ENCODE data around the gene GSG1L2. TPM values are rescaled to one million over a fixed set of nuclear protein-coding genes. Genes with fewer than 3 reads are reported as not detected.

Gene GSG1L2
- total RNA-seq, 1 experiment from 2014 or later = not detected

- Histone ChIP-seq H3K4me3 (ENCODE audit: low read length) (no peak overlapping the region), H3F3A (ENCODE audit: low read length, unreplicated experiment) (no peaks in the 10 kb centered on the region), H3K9me3 (ENCODE audit: low read length) (no peaks in the 10 kb centered on the region), H3K4me1 (ENCODE audit: insufficient read depth, low read length) (no peaks in the 10 kb centered on the region), H3K27ac (ENCODE audit: low read length) (no peak overlapping the region), H3K9me2 (replicated peaks; ENCODE audit: low read length) (no peaks in the 10 kb centered on the region), H3K79me2 (ENCODE audit: low read length) (no peaks in the 10 kb centered on the region), H3K9ac (ENCODE audit: low read length) (no peak overlapping the region), H3K36me3 (ENCODE audit: low read depth, low read length) (no peaks in the 10 kb centered on the region), H4K20me1 (ENCODE audit: low read length) (no peaks in the 10 kb centered on the region), H3K27me3 (ENCODE audit: low read length) (no peaks in the 10 kb centered on the region), H3K4me2 (ENCODE audit: low read length) (no peak overlapping the region), H2AFZ (ENCODE audit: low read length) (no peak overlapping the region)
- no TSS peak for BruUV-seq (replicated peaks)
- ATAC-seq (no peak), DNase-seq (no peak)
- intact Hi-C loops (cut with micrococcal nuclease) = no loop called here
- TF ChIP-seq EZH2 (IDR thresholded peaks at IDR 0.05; ENCODE audit: low read length, unreplicated experiment) (no peak), CTCF (conservative IDR thresholded peaks at IDR 0.05; ENCODE audit: low read depth, low read length) (no peak), EZH2phosphoT487 (IDR thresholded peaks at IDR 0.05; ENCODE audit: borderline replicate concordance, low read length) (no peak)
- POLR2A ChIA-PET (ENCODE audit: unreplicated experiment) = no interaction called here
- CTCF ChIA-PET = no interaction called here
Observed at GRCh38 chr17:9850151-9850550, 28.3 kb upstream of the GSG1L2 start.

GRCh38 chr17:9845306-9845705 is 23.4 kb upstream of the GSG1L2 start:
- H3K27ac ChIP-seq (ENCODE audit: low read length) = no peak overlapping the region
- H3K27me3 ChIP-seq (ENCODE audit: low read length) = no peaks in the 10 kb centered on the region
- DNase-seq = peak; percentile 59
- no peaks in the 10 kb centered on the region for H3K36me3 ChIP-seq (ENCODE audit: low read depth, low read length)
- ChIA-PET POLR2A (ENCODE audit: unreplicated experiment) (no interaction called here), CTCF (no interaction called here)
- H3K9ac ChIP-seq (ENCODE audit: low read length) = no peak overlapping the region
- H3K4me3 ChIP-seq (ENCODE audit: low read length) = no peak overlapping the region
- no peaks in the 10 kb centered on the region for H3K79me2 ChIP-seq (ENCODE audit: low read length)
- H3K4me2 ChIP-seq (ENCODE audit: low read length) = peak overlapping the region; percentile 10; the same call in 1 of the 2 replicates
- ATAC-seq = no peak
- H3K9me3 ChIP-seq (ENCODE audit: low read length) = no peaks in the 10 kb centered on the region
- no peak overlapping the region for H2AFZ ChIP-seq (ENCODE audit: low read length)
- no peak for TF ChIP-seq EZH2phosphoT487 (IDR thresholded peaks at IDR 0.05; ENCODE audit: borderline replicate concordance, low read length)
- no peaks in the 10 kb centered on the region for H3K9me2 ChIP-seq (replicated peaks; ENCODE audit: low read length)
- no TSS peak for BruUV-seq (replicated peaks)
- H4K20me1 ChIP-seq (ENCODE audit: low read length) = no peaks in the 10 kb centered on the region
- intact Hi-C loops (cut with micrococcal nuclease) = no loop called here
- H3K4me1 ChIP-seq (ENCODE audit: insufficient read depth, low read length) = peaks cover 17% of the 10 kb centered on the region
- no peaks in the 10 kb centered on the region for H3F3A ChIP-seq (ENCODE audit: low read length, unreplicated experiment)

GRCh38 chr17:9844153-9844552 is 22.3 kb upstream of the GSG1L2 start:
- no TSS peak for BruUV-seq (replicated peaks)
- ATAC-seq (no peak), DNase-seq (no peak)
- no peak for TF ChIP-seq EZH2 (IDR thresholded peaks at IDR 0.05; ENCODE audit: low read length, unreplicated experiment)
- no peak for TF ChIP-seq CTCF (conservative IDR thresholded peaks at IDR 0.05; ENCODE audit: low read depth, low read length)
- no peaks in the 10 kb centered on the region for H3K9me3 ChIP-seq (ENCODE audit: low read length)
- CTCF ChIA-PET = no interaction called here
- H4K20me1 ChIP-seq (ENCODE audit: low read length) = no peaks in the 10 kb centered on the region
- no peaks in the 10 kb centered on the region for H3F3A ChIP-seq (ENCODE audit: low read length, unreplicated experiment)
- H3K27me3 ChIP-seq (ENCODE audit: low read length) = no peaks in the 10 kb centered on the region
- no peaks in the 10 kb centered on the region for H3K9me2 ChIP-seq (replicated peaks; ENCODE audit: low read length)
- H3K4me3 ChIP-seq (ENCODE audit: low read length) = no peak overlapping the region
- no peak overlapping the region for H3K4me2 ChIP-seq (ENCODE audit: low read length)
- POLR2A ChIA-PET (ENCODE audit: unreplicated experiment) = no interaction called here
- no peaks in the 10 kb centered on the region for H3K79me2 ChIP-seq (ENCODE audit: low read length)
- H3K27ac ChIP-seq (ENCODE audit: low read length) = no peak overlapping the region
- H2AFZ ChIP-seq (ENCODE audit: low read length) = no peak overlapping the region
- H3K4me1 ChIP-seq (ENCODE audit: insufficient read depth, low read length) = peaks cover 17% of the 10 kb centered on the region
- intact Hi-C loops (cut with micrococcal nuclease) = no loop called here
- H3K9ac ChIP-seq (ENCODE audit: low read length) = no peak overlapping the region
- H3K36me3 ChIP-seq (ENCODE audit: low read depth, low read length) = no peaks in the 10 kb centered on the region
